ENCODE measurements around the gene FSTL5.

DNA sequence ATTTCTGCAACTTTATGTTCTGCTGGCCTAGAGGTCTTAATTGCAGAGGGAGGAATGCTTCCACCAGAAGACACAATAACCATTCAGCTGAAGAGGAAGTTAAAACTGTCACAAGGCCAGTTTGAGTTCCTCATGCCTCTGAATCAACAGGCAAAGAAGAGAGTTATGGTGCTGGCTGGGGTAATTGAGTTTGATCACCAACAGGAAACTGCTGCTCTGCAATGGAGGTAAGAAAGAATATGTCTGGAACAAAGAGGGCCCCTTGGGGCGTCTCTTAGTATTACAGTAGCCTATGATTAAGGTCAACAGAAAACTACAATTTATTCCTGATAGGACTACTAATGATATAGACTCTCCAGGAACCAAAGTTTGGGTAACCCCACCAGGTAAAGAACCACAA is 744.0 kb downstream of the FSTL5 start:
- TF ChIP-seq TCF4 (CRISPR knock-in tag; IDR thresholded peaks at IDR 0.05; ENCODE audit: borderline replicate concordance), result no peak
- no peak for TF ChIP-seq ZNF70 (CRISPR knock-in tag; IDR thresholded peaks at IDR 0.05)

Measured in SK-N-SH treated with all-trans-retinoic acid at 6 μM for 48 hours (cell line).